Measurements from ENCODE around the gene PMIS2.
A peak's percentile ranks its signal among the peaks of the same experiment; 100 is the strongest.
"Not testable (repeated sequence)": the region's sequence is repeated elsewhere in the genome, so short reads cannot be mapped to it uniquely, and the experiment has no call there.

The PMIS2 gene

DNA sequence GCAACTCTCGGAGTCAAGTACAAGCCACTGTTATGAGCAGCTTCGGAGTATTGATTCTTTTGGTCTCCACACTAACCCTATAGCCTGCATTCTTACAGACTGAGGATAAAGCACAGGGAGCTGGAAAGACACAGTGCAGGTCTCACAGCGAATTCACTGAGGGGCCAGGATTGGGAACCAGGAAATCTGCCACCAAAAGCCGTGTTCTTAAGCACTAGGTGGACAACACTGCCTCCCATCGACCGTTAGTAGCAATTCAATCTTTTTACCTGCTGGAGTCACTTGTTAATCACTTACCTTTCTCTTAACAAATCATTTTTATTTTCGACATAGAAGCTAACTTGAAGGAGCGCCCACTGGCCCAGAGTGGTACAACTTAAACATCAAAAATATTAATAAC is 6.3 kb downstream of the PMIS2 start:
- peak; percentile 68 for DNase-seq (ENCODE audit: low spot score)

DNA sequence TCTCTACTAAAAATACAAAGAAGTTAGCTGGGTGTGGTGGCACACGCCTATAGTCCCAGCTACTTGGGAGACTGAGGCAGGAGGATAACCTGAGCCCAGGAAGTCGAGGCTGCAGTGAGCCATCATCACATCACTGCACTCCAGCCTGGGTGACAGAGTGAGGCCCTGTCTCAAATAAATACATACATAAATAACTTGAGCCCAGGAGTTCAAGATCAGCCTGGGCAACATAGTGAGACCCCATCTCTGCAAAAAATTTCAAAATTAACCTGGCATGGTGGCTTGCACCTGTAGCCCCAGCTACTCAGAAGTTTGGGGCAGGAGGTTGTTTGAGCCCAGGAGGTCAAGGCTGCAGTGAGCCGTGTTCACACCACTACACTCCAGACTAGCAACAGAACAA is 9.1 kb downstream of the PMIS2 start:
- DNase-seq (ENCODE audit: low spot score) = not testable (repeated sequence)

DNA sequence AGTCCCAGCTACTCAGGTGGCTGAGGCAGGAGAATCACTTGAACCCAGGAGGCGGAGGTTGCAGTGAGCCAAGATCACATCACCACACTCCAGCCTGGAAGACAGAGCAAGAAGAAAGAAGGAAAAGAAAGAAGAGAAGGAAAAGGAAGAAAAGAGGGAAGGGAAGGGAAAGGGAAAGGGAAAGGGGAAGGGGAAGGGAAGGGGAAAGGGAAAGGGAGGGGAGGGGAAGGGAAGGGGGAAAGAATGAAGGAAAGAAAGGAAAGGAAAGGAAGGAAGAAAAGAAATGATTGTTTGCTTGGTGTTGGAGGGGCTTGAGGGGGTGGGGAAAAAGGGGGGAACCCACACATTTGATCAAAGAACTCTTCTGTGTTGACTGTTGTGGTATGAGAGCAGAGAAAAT is 10.0 kb downstream of the PMIS2 start:
- DNase-seq (ENCODE audit: low spot score) = no peak

DNA sequence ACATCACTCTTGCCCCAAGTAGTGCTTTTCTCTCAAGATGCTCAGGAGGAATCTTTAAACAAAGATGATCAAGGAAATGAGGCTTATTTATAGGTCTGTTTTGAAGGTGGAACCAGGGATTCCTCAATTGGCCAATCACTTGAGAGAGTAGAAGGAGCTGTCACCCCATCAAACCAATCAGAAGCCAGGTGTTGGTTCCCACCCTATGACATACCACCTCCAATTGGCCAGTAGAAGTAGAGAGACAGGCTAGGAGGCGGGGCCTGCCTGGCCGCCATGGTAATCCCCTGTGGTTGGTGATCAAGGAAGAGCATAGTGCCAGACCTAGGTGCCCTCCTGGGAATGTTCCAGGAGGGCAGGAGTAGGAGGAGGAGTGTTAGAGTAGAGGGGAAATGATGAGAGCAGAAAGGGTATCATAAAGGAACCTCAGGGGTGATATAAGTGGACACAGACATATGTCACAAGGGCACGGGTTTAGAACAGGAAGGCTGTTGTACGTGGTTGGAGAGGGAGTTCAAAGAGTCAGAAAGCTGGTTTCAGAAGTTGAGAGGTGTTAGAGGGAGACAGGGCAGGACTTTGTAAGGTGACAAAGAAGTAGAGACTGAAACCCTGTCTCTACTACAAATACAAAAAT is 10.5 kb downstream of the PMIS2 start:
- DNase-seq (ENCODE audit: low spot score) = peak; percentile 60

DNA sequence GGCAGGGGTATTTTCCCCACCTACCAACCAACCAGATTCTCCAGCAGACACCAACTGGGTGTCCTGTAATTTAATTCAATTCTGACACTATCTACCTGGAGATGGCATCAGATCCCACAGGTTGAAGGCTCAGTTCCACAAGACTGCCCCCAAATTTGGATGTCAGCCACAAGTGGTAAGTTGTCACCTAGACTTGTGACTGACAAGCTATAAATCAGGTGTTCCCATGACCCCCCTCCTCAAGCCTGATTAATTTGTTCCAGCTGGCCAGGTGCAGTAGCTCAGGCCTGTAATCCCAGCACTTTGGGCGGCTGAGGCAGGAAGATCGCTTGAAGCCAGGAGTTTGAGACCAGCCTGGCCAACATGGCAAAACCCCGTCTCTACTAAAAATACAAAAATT is 16.0 kb downstream of the PMIS2 start:
- no peak for DNase-seq (ENCODE audit: low spot score)

DNA sequence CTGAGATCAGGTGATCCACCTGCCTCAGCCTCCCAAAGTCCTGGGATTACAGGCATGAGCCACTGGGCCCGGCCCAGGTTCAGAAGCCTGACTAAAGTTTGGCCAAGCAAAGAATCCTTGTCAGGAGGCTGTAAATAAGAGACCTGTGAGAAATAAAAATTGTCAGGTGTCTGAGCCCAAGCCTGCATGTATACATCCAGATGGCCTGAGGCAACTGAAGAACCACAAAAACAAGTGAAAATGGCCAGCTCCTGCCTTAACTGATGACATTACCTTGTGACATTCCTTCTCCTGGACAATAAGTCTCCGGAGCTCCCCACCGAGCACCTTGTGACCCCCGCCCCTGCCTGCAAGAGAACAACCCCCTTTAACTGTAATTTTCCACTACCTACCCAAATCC is 18.5 kb downstream of the PMIS2 start:
- not testable (repeated sequence) for DNase-seq (ENCODE audit: low spot score)

DNA sequence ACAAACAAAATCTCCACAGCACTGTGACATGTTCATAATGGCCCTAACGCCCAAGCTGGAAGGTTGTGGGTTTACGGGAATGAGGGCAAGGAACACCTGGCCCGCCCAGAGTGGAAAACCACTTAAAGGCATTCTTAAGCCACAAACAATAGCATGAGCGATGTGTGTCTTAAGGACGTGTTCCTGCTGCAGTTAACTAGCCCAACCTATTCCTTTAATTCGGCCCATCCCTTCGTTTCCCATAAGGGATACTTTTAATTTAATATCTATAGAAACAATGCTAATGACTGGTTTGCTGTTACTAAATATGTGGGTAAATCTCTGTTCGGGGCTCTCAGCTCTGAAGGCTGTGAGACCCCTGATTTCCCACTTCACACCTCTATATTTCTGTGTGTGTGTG is 21.2 kb downstream of the PMIS2 start:
- DNase-seq (ENCODE audit: low spot score) = not testable (repeated sequence)

DNA sequence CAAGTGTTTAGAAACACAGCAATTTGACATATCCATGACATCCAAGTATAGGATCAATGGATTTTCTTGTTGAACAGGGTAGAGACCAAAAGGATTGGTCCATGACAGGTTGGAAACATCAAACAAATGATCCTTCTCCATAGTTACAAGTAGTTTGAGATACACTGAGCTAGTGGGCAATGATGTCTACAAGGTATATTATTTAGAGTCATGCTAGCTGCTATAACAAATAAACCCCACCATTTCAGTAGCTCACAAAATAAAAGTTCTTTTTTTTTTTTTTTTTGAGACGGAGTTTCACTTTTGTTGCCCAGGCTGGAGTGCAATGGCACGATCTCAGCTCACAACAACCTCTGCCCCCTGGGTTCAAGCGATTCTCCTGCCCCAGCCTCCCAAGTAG is 21.7 kb downstream of the PMIS2 start:
- DNase-seq (ENCODE audit: low spot score) = no peak

DNA sequence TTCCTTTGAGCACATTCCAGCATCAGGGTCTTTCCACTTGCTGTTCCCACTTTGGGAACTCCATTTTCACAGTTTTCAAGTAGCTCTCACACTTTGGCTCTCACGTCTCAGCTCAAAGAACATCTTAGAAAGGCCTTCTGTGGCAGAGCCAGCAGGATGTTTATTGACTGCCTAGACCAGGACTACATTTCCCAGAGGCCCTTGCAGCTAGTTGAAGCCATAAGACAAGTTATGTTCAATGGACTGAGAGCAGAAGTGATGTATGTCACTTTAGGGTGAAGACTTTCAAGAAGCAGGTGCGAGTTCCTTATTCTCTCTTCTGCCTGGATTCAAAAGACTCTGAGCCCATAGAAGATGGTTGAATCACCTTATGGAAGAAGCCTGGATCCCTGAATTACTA is 22.3 kb downstream of the PMIS2 start:
- no peak for DNase-seq (ENCODE audit: low spot score)

DNA sequence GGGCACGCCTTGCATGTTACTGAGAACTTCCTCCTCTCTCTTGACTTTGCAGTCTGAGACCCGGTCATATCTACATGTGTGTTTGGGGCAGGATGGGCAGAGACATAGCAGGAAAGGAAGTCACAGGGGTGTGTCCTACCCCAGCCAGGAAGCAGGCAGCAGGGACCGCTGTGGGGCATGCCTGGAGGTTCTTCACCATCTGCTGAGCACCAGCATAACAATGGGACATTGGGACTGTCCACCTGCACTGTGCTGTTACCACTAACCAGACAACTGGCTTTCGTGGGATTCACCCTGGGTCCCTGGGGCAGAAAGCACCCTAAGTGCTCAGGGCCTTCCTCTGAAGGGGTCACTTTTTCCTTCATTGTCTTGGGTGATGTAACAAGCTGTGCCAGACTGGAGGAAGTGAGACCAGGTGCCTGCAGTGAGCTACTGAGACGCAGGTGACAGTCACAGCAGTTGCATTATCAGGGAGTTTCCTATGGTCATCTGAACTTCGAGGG is 23.9 kb downstream of the PMIS2 start:
- no peak for DNase-seq (ENCODE audit: low spot score)

DNA sequence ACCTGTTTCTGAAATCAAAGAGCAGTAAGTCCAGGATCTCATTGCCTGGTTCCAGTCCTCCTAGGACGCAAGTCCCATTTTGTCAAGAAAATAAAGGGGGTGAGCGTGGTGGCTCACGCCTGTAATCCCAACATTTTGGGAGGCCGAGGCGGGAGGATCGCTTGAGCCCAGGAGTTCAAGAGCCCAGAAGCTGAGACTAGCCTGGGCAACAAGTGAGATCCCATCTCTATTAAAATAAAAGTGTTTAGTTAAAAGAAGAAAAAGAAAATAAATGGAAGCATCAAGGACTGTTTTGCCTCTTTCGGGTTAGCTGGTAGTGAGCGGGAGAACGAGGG is 26.2 kb downstream of the PMIS2 start:
- no peak for DNase-seq (ENCODE audit: low spot score)

DNA sequence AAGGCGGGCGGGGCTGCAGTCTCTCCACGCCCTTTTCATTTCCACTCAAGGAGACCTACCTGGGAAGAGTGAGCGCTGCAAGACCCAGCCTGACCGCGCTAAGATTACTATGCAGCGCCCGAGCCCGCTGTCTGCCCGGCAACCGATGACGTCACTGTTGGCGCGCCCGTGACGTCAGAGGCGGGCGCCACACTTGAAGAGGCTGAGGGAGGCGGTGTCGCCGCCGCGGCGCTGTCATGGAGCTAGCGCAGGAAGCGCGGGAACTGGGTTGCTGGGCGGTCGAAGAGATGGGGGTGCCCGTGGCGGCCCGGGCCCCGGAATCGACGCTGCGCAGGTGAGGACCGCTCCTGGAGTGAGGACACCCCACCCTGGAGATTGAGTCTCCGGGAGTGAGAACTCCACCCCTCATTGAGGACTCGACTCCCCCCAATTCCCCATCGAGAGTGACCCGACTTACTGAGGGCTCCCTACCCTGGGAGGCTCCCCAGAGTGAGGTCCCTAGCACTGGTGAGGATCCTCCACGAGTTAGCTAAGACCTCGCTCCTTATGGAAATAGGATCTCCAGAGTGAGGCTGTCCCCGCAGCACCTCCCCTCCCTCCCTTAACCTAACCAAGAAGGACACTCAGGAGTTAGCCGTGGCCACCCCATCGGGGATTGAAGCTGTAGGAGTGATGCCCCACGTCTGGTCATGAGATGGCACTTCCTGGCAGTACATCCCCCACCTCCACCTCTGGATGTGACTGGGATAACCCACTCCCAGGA is 26.8 kb downstream of the PMIS2 start, which contains the start of gene HAUS5:
HAUS5 (plus strand) TSS at position 177 of the 763 bp plus-strand sequence; CDS start at position 237, 60 bp downstream.
- DNase-seq (ENCODE audit: low spot score) = peak; percentile 99

DNA sequence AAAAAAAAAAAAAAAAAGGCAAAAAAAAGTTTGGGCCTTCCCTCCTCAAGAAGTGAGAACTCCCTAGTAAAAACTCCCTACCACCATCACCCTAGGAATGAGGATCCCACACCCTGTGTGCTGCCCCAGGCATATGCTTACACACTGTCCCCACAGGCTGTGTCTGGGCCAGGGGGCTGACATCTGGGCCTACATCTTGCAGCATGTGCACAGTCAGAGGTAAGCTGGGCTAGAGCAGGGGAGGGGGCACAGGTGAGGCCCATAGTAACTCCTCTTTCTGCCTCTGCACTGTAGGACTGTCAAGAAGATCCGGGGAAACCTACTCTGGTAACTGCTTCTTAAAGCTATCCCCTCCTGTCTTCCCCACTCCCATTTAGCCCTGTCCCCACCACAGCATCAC is 27.6 kb downstream of the PMIS2 start:
- DNase-seq (ENCODE audit: low spot score) = no peak

DNA sequence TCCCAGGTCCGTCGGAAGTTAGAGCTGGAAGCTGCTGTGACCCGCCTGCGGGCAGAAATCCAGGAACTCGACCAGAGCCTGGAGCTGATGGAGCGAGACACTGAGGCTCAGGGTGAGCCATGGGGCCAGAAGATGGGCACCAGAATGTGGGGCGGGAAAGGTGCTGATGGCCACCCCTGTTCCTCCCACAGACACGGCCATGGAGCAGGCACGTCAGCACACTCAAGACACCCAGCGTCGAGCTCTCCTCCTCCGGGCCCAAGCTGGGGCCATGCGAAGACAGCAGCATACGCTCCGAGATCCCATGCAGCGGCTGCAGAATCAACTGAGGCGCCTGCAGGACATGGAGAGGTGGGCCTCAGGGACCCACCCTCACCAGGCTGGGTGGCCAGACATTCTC is 29.1 kb downstream of the PMIS2 start:
- no peak for DNase-seq (ENCODE audit: low spot score)

DNA sequence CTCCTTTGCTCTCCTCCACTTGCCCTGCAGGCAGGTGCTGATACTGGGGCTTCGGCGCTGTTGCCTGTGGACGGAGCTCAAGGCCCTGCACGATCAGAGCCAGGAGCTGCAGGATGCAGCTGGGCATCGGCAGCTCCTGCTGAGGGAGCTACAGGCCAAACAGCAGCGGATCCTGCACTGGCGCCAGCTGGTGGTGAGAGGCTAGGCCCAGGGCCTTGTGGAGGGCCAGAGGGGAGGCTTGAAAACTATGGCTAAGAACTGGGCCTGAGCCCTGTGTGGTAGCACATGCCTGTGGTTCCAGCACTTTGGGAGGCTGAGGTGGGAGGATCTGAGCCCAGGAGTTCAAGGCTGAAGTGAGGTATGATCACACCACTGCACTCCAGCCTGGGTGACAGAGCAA is 32.9 kb downstream of the PMIS2 start:
- no peak for DNase-seq (ENCODE audit: low spot score)

DNA sequence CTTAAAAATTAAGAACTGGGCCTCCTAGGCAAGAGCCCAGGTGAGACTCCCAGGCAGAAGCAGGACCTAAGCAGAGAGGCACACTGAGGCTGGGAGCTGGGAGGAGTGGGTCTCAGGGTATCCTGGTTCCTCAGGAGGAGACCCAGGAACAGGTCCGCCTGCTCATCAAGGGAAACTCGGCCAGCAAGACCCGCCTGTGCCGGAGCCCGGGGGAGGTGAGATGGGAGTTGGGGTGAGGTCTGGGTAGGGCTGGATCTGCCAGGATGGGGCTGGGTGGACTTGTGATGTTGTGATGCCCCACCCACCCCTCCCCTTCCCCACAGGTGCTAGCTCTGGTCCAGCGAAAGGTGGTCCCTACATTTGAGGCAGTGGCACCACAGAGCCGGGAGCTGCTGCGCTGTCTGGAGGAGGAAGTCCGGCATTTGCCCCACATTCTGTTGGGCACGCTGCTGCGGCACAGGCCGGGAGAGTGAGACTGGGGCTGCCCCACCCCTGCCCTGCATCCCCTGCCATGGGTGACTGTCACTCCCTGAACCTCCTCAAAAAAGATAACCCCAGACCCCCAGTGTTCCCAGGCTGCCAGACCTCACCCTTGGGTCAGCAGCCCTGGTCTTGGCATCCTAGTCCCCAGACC is 33.4 kb downstream of the PMIS2 start:
- no peak for DNase-seq (ENCODE audit: low spot score)

DNA sequence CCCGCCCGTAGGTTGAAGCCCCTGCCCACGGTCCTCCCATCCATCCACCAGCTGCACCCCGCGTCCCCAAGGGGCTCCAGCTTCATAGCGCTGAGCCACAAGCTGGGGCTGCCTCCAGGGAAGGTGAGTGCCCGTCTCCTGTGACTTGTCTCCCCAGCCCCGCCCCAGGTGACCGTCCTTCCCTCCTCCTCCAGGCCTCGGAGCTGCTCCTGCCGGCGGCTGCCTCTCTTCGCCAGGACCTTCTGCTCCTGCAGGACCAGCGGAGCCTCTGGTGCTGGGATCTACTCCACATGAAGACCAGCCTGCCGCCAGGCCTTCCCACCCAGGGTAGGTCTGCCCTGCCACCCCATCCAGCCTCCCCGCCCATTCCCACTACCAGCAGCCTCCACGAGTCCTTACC is 34.0 kb downstream of the PMIS2 start:
- DNase-seq (ENCODE audit: low spot score) = no peak

DNA sequence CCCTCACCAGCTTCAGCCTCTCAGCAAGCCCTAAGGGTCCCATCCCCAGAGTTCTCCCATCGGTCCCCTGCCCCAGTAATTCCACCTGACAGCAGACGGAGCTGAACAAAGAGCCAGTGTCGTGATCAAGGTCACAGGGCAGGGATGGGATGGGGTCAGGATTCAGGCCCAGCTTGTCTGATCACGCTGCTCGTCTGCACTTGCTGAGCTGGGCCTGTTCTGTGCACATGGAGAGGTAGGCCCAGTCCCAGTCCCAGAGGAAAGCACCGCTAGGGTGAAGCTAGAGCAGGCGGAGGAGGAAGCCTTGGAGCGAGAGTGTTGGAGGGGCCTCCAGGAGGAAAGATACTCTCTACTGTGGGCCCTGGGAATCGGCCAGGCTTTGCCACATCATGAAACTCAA is 35.7 kb downstream of the PMIS2 start:
- no peak for DNase-seq (ENCODE audit: low spot score)

DNA sequence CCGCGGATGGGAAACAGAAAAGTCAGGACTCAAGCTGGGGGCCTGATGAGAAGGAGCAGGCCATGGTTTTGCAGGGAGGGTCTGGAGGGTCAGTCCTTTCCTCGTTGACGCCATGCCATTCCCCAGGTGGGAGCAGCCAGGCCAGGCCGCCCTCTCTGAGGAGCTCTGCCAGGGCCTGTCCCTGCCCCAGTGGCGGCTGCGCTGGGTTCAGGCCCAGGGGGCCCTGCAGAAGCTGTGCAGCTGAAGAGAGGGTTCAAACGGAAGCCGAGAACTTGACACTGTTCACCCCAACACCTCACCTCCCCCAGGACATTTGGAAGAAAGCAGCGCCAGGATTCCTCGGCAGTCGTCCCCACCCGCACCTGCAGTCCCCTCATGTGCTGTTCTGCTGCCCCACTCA is 36.8 kb downstream of the PMIS2 start:
- no peak for DNase-seq (ENCODE audit: low spot score)

DNA sequence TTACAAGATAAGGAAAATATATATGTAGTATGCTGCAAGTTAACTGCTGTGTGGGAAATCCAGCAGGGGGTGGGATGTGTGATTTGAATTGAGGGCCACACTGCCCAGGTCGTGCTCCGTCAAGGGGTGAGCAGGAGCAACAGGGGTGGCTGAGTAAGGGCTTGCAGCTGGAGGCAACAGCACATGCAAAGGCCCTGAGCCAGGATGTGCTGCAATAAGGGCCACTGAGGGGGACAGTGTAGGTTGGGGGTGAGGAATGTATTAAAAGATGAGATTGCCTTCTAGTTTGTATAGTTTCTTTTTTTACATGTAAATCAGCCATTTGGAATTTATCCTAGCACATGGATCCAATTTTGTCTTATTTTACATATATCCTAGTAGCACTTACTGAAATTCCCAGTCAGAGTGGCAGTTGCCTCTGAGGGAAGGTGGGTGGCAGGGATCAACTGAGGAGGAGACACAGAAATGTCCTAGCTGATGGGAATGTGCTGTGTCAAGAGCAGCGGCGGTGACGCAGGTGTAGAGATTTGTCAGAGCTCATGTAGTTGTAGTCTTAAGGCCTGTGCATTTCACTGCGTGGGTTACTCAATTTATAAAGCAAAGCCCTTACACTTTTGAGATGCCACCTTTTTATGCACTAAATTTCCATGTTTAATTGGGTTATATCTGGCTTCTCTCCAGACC is 37.5 kb downstream of the PMIS2 start:
- no peak for DNase-seq (ENCODE audit: low spot score)

DNA sequence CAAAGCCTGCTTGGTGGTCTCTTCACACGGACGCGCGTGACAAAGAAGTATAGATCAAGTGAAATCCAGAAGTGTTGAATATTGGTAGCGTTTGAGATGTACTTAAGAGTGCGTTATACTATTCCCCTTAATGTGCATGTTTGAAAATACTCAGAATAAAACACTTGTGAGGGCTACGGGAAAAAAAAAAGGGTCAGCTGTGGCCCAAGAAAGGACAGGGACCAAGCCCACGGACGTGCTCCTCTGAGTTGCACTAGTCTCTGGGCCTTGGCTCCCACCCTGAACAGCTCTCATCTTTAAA is 42.2 kb downstream of the PMIS2 start:
- no peak for DNase-seq (ENCODE audit: low spot score)

DNA sequence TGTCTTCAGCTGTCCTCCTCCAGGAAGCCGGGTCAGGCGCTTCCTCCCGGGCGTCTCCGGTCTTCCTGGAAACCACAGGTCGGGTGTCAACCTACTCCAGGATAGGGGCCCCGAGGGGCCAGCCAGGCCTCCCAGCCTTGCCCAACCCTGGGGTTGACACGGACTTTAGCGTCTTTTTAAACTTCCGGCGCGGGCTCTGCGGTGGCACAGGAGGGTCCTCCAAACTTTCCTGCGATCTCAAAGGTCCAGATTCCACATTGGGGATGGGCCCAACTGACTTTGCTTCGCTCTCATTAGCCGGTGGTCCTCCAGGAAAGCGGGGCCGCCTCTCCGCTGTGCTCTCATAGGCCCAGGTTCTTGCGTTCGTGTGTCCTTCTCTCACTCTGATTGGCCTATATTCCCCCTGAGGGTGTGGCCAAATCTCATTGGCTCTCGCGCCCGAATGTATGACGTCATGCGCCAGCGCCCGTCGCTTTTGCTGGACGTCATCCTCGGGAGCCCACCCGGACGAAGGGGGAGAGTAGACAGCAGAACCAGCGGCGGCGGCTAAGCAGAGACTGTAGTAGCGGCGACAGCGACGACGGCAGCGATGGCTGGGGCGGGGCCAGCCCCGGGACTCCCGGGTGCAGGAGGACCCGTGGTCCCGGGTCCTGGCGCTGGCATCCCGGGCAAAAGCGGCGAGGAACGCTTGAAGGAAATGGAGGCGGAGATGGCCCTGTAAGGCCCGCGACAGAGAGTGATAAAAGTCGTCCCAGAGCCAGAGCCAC is 42.8 kb downstream of the PMIS2 start, which contains the start of gene RBM42:
RBM42 (plus strand) TSS at position 472 of the 767 bp plus-strand sequence; CDS start at position 590, 118 bp downstream.
- DNase-seq (ENCODE audit: low spot score) = peak; percentile 97
